Mucosa of gallbladder (tissue), 1 donor: ENCODE data around the gene GALNT8. TPM values are rescaled to one million over a fixed set of nuclear protein-coding genes. Genes with fewer than 3 reads are reported as not detected.

ENCODE experiments used
- DNase-seq: peaks from one replicate; pipeline ENCODE4 v3.0.0-alpha.2; 2020; ENCODE audit warnings: low spot score
- total RNA-seq: library from RNA; stranded (reverse); gene quantifications from one replicate; pipeline ENCODE4 v1.2.1, GENCODE V29; 2021
- donor health status: DM: no; HTN: no; CAD: no.

GALNT8 gene
- total RNA-seq, 1 donor from 2014 or later, result 0.43 TPM

GRCh38 chr12:4796694-4797482 lies 76.7 kb downstream of the GALNT8 start:
- no peak for DNase-seq

- DNase-seq, result no peak
Observed at GRCh38 chr12:4800555-4800954, 80.4 kb downstream of the GALNT8 start.

DNA sequence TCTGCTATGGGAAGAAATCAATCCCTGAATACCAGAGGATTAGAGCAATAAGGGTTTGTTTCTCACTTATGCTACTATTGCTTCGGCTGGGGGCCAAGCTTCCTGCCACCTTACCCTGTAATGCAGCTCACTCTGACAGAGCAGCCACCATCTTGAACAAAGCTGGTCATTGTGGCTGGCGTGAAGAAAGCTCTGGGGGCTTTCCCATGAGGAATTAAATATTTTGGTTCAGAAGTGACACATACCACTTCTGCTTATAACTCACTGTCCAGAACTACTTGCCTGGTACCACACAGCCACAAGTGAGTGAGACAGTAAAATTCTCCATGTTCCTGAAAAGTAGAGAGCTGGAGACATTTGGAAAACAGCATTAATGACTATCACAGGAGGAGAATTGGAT lies 82.6 kb downstream of the GALNT8 start:
- no peak for DNase-seq

DNA sequence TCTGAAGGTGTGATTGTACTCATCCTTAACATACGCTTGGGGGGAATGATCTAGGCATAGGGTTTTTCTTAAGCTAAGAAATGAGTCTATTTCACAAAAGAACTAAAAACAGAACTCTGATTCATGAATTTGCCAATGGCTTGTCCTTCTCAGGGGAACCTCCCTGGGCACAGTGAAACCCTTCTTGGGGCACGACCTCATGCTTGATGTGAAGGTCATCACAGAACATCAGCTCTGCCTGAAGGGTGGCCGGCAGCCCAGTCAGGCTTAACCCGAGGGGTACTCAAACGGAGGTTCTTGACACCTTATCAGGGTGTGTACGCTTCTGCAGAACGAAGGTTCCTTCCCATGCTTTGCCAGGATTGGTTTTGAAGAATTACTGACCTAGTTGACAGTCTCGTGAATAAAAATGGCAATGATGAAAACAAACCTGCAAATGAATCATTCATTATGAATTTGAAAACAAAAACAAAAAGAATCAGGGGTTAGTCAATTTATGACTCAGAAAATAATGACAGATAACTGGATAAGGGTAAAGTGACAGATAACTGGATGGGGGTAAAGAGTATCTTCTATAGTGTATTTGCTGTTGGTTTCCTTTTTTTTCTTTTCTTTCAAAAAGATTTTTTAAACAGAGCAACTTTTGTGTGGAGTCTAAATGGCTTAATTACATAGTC lies 86.4 kb downstream of the GALNT8 start:
- DNase-seq, result no peak

- no peak for DNase-seq
Observed at GRCh38 chr12:4807116-4807783, 87.0 kb downstream of the GALNT8 start.

- DNase-seq, result no peak
Observed at GRCh38 chr12:4807813-4808212, 87.6 kb downstream of the GALNT8 start.

- no peak for DNase-seq
Observed at GRCh38 chr12:4809013-4809448, 88.8 kb downstream of the GALNT8 start.

DNA sequence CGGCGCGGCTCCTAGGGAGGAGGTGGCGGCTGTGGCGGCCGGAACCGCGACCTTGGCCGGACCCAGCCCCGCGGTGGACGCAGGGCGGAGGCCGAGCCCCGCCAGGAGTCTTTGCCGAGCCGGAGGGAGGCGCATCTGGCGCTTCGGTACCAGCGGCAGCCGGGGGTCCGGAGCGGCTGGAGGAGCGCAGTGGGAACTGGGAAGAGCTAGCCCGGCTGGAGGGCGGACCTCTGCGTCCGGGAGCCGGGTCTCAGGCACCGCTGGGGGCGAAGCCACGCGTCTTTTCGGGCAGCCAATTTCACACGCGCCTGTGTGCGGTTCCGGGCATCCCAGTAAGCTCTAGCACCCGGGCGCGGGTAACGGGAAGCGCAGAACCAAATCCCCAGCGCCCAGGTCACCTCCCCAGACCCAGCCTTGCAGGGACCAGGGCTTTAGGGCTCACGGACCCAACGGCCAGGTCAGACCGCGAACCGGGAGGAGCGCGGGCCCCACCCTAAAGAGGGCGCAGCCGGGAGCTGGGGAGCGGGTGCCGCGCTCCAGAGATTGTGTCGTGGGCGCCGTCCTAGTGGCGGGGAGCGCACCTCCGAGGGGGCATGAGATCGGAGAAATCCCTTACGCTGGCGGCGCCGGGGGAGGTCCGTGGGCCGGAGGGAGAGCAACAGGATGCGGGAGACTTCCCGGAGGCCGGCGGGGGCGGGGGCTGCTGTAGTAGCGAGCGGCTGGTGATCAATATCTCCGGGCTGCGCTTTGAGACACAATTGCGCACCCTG lies 89.4 kb downstream of the GALNT8 start:
- no peak for DNase-seq

DNA sequence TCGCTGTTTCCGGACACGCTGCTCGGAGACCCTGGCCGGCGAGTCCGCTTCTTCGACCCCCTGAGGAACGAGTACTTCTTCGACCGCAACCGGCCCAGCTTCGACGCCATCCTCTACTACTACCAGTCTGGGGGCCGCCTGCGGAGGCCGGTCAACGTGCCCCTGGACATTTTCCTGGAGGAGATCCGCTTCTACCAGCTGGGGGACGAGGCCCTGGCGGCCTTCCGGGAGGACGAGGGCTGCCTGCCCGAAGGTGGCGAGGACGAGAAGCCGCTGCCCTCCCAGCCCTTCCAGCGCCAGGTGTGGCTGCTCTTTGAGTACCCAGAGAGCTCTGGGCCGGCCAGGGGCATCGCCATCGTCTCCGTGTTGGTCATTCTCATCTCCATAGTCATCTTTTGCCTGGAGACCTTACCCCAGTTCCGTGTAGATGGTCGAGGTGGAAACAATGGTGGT lies 90.0 kb downstream of the GALNT8 start:
- no peak for DNase-seq

- no peak for DNase-seq
Observed at GRCh38 chr12:4812624-4813327, 92.6 kb downstream of the GALNT8 start.

- no peak for DNase-seq
Observed at GRCh38 chr12:4813741-4814140, 93.5 kb downstream of the GALNT8 start.

DNA sequence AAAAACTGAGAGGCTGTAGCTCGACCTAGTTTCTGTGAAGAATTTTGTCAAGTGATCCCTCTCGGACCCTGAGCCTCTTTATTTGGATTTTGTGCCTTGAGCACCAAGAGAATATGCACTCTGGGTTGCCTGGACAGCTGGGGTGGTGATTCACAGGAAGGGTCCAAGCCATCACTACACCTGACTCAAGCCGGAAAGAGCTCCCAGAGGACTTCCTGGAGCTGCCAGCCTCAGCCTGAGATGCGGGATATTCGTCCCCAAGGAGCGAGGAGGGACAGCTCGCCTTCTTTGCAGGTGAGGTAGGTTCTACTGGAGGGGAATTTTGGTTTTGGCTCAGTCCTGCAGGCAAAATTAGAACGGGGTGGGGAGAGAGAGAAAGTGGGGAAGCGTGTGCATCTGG lies 94.3 kb downstream of the GALNT8 start:
- no peak for DNase-seq

- no peak for DNase-seq
Observed at GRCh38 chr12:4816744-4817525, 96.7 kb downstream of the GALNT8 start.

DNA sequence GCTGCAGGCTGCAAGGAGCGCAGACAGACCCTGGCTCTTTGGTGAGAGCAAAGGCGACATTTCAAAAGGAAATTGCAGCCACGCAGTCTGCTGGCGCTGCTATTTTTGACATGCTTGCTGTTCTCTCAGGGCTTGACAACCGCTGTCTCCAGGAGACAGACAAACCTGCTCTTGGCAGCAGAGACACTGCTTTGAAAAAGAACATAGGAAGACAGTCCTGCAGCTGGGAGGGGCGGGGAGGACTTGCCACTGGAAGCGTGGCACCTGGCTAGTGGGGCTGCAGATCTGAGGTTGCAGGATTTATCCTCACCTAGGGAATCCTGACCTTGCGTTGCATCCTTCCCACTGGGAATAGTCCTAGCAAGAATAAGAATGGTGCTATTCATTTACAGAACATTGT lies 97.7 kb downstream of the GALNT8 start:
- no peak for DNase-seq

GRCh38 chr12:4819654-4820053 lies 99.5 kb downstream of the GALNT8 start:
- no peak for DNase-seq

DNA sequence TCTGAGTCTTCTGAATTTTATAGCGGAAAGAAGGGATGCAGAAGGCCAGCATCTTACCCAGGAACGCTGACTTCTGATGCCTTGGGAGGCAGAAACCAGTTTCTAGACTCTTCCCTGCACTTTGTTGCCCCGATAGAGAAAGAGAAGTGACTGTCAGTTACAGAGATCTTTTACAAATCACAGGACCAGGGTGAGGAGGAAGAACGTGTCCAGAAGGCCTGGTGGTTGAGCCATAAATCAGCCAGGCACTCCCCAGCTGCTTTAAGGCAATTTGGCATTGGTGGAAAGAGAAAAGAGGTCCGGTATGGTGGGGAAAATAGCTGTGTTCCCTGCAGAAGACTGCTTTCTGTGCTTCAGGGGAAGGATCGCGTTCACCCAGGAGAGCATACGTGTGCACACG lies 100.8 kb downstream of the GALNT8 start:
- DNase-seq, result no peak
